HG02973 (cell line): ENCODE measurements around the gene P2RX3.
"Not testable (repeated sequence)": the region's sequence is repeated elsewhere in the genome, so short reads cannot be mapped to it uniquely, and the experiment has no call there.

ENCODE experiments used
- ATAC-seq: cut with Tn5 transposase; IDR thresholded peaks from one replicate; pipeline ENCODE4 v1.9.1; 2021; ENCODE audit warnings: moderate library complexity; ENCODE audit not compliant: unreplicated experiment

Gene P2RX3

GRCh38 chr11:57324154-57324885 lies 13.8 kb upstream of the P2RX3 start:
- no peak for ATAC-seq

GRCh38 chr11:57324886-57325734 lies 13.0 kb upstream of the P2RX3 start, which contains the start of gene TNKS1BP1:
TNKS1BP1 (minus strand) TSS chr11:57324952; CDS start chr11:57321885, 3,067 bp downstream.
- ATAC-seq, result peak; percentile 88

GRCh38 chr11:57325735-57326048 lies 12.5 kb upstream of the P2RX3 start:
- ATAC-seq, result peak; percentile 1

- ATAC-seq, result no peak
Observed at GRCh38 chr11:57327721-57328120, 10.4 kb upstream of the P2RX3 start.

- no peak for ATAC-seq
Observed at GRCh38 chr11:57330029-57330428, 8.1 kb upstream of the P2RX3 start.

- ATAC-seq, result no peak
Observed at GRCh38 chr11:57331720-57332119, 6.4 kb upstream of the P2RX3 start.

- no peak for ATAC-seq
Observed at GRCh38 chr11:57332694-57333440, 5.3 kb upstream of the P2RX3 start.

GRCh38 chr11:57335023-57335342 lies 3.2 kb upstream of the P2RX3 start:
- ATAC-seq, result peak; percentile 2

- ATAC-seq, result peak; percentile 98
Observed at GRCh38 chr11:57335343-57336110, 2.6 kb upstream of the P2RX3 start, which contains the start of gene SSRP1. SSRP1 (minus strand) TSS chr11:57335892; CDS start chr11:57335121, 771 bp downstream.

GRCh38 chr11:57336111-57336666 lies 2.0 kb upstream of the P2RX3 start:
- ATAC-seq, result no peak

- ATAC-seq, result not testable (repeated sequence)
Observed at GRCh38 chr11:57336856-57337255, 1.3 kb upstream of the P2RX3 start.

GRCh38 chr11:57339328-57339727 lies 1.2 kb downstream of the P2RX3 start:
- ATAC-seq, result no peak

GRCh38 chr11:57340039-57340615 lies 2.0 kb downstream of the P2RX3 start:
- ATAC-seq, result no peak

- ATAC-seq, result no peak
Observed at GRCh38 chr11:57341250-57341808, 3.2 kb downstream of the P2RX3 start.

- ATAC-seq, result no peak
Observed at GRCh38 chr11:57342702-57343101, 4.5 kb downstream of the P2RX3 start.

GRCh38 chr11:57343825-57344224 lies 5.7 kb downstream of the P2RX3 start:
- ATAC-seq, result no peak

GRCh38 chr11:57344826-57345225 lies 6.7 kb downstream of the P2RX3 start:
- no peak for ATAC-seq

- peak; percentile 64 for ATAC-seq
Observed at GRCh38 chr11:57345555-57346211, 7.5 kb downstream of the P2RX3 start.

GRCh38 chr11:57347336-57347735 lies 9.2 kb downstream of the P2RX3 start:
- ATAC-seq, result no peak
